ENCODE data around the gene LNPK.

GRCh38 chr2:175981551-175981950 is 20.5 kb downstream of the LNPK start:
- TF ChIP-seq EZH2 (IDR thresholded peaks at IDR 0.05; ENCODE audit: low read length) (no peak), CTCF (optimal IDR thresholded peaks at IDR 0.05 in 1 of 3, IDR thresholded peaks at IDR 0.05 in 1 of 3, conservative IDR thresholded peaks at IDR 0.05 in 1 of 3; ENCODE audit: extremely low read depth in 1 of 3, insufficient read depth in 2 of 3, low read length in 3 of 3) (no peak)

Measured in keratinocyte (primary cell).